ENCODE data around the gene RPL12.

Gene RPL12

DNA sequence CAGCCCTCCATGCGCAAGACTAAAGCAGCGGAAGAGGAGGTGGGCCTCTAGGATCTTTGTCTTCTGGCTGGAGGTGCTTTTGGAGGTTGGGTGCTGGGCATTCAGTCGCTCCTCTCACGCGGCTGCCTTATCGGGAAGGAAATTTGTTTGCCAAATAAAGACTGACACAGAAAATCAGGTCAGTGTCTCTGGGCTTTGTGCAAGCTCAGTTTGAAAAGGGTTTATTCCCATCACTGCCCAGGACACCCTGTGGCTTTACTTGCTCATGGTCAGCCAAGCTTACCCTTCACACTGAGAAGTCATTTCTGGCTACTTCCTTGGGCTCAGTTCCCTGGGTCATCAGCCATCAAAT lies 43.7 kb downstream of the RPL12 start:
- no peak for TF ChIP-seq CTCF (conservative IDR thresholded peaks at IDR 0.05; ENCODE audit: low read depth, low read length)
- no peak overlapping the region for H3K4me3 ChIP-seq (ENCODE audit: low read depth, low read length)
- no peak for DNase-seq (ENCODE audit: low read depth)

GRCh38 chr9:127406799-127407491 lies 44.3 kb downstream of the RPL12 start:
- no peak overlapping the region for H3K4me3 ChIP-seq (ENCODE audit: low read depth, low read length)
- TF ChIP-seq CTCF (conservative IDR thresholded peaks at IDR 0.05; ENCODE audit: low read depth, low read length): no peak
- no peak for DNase-seq (ENCODE audit: low read depth)

- H3K4me3 ChIP-seq (ENCODE audit: low read depth, low read length): no peak overlapping the region
- DNase-seq (ENCODE audit: low read depth): no peak
Measured at GRCh38 chr9:127405344-127406125, 45.7 kb downstream of the RPL12 start.

DNA sequence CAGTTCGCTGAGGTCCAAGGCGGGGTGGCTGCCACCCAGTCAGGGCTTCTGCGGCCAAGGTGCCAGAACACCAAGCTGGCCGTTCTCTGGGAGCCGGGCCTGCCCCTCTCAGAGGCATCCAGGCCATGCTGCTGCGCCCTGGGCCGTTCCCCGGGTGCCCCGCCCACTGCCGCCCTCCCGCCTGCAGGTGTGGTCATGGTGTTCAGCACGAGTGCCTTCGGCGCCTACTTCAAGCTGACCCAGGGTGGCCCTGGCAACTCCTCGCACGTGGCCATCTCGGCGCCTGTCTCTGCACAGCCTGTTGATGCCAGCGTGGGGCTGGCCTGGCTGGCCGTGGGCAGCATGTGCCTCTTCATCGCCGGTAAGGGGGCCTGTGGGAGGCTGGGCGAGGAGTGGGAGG lies 46.6 kb downstream of the RPL12 start:
- no peak for DNase-seq (ENCODE audit: low read depth)
- TF ChIP-seq CTCF (conservative IDR thresholded peaks at IDR 0.05; ENCODE audit: low read depth, low read length): no peak
- no peak overlapping the region for H3K4me3 ChIP-seq (ENCODE audit: low read depth, low read length)

More at GRCh38 chr9:127405344-127406125, 45.7 kb downstream of the RPL12 start:
- no peak for TF ChIP-seq CTCF (conservative IDR thresholded peaks at IDR 0.05; ENCODE audit: low read depth, low read length)

- no peak for TF ChIP-seq CTCF (conservative IDR thresholded peaks at IDR 0.05; ENCODE audit: low read depth, low read length)
- no peak for DNase-seq (ENCODE audit: low read depth)
- H3K4me3 ChIP-seq (ENCODE audit: low read depth, low read length): no peak overlapping the region
Measured at GRCh38 chr9:127403507-127404192, 47.6 kb downstream of the RPL12 start.

GRCh38 chr9:127402401-127403090 lies 48.7 kb downstream of the RPL12 start:
- no peak overlapping the region for H3K4me3 ChIP-seq (ENCODE audit: low read depth, low read length)

More at GRCh38 chr9:127402401-127403090, 48.7 kb downstream of the RPL12 start:
- no peak for TF ChIP-seq CTCF (conservative IDR thresholded peaks at IDR 0.05; ENCODE audit: low read depth, low read length)
- no peak for DNase-seq (ENCODE audit: low read depth)

Data from choroid plexus epithelial cell (primary cell).